Endodermal cell (in vitro differentiated cells): ENCODE results near the gene CCSER1. TPM values are rescaled to one million over a fixed set of nuclear protein-coding genes. Genes with fewer than 3 reads are reported as not detected.

Experiments
- DNase-seq: peaks from one replicate; pipeline ENCODE4 v3.0.0-alpha.2; 2017
- H3K27ac ChIP-seq: 2 replicates; pipeline ENCODE4 v1.5.1; 2013; ENCODE audit warnings: mild to moderate bottlenecking, low read depth, low read length, moderate library complexity
- H3K27me3 ChIP-seq: 2 replicates; pipeline ENCODE4 v1.6.1; 2013; ENCODE audit warnings: mild to moderate bottlenecking, low read length, moderate library complexity; ENCODE audit not compliant: insufficient read depth, control insufficient read depth, poor library complexity, severe bottlenecking
- H3K36me3 ChIP-seq: 2 replicates; pipeline ENCODE4 v1.7.0; 2013; ENCODE audit warnings: mild to moderate bottlenecking, low read length, moderate library complexity; ENCODE audit not compliant: control insufficient read depth, insufficient read depth
- H3K4me1 ChIP-seq: one replicate; pipeline ENCODE4 v1.7.0; 2013; ENCODE audit warnings: low read length; ENCODE audit not compliant: control insufficient read depth, insufficient read depth
- H3K4me3 ChIP-seq: 2 replicates; pipeline ENCODE4 v1.5.1; 2013; ENCODE audit warnings: mild to moderate bottlenecking, low read length, moderate library complexity
- H3K9ac ChIP-seq: 2 replicates; pipeline ENCODE4 v1.6.1; 2013; ENCODE audit warnings: mild to moderate bottlenecking, low read length, moderate library complexity; ENCODE audit not compliant: poor library complexity, severe bottlenecking; ENCODE audit errors: extremely low read depth
- H3K9me3 ChIP-seq: 2 replicates; pipeline ENCODE4 v1.6.1; 2013; ENCODE audit warnings: mild to moderate bottlenecking, low read length, moderate library complexity; ENCODE audit not compliant: control insufficient read depth
- H3K27ac Mint-ChIP-seq: 2 replicates; pipeline ENCODE4 v1.8.0; 2020; ENCODE audit warnings: mixed read lengths
- H3K27me3 Mint-ChIP-seq: 2 replicates; pipeline ENCODE4 v1.8.0; 2021; ENCODE audit warnings: mild to moderate bottlenecking, mixed read lengths; ENCODE audit not compliant: insufficient read depth
- H3K36me3 Mint-ChIP-seq: 2 replicates; pipeline ENCODE4 v1.8.0; 2020; ENCODE audit warnings: low read depth, mixed read lengths
- H3K4me1 Mint-ChIP-seq: 2 replicates; pipeline ENCODE4 v1.8.0; 2020; ENCODE audit warnings: mixed read lengths
- H3K4me3 Mint-ChIP-seq: 2 replicates; pipeline ENCODE4 v1.8.0; 2020; ENCODE audit warnings: mild to moderate bottlenecking, moderate library complexity, mixed read lengths
- H3K9me3 Mint-ChIP-seq: 2 replicates; pipeline ENCODE4 v1.8.0; 2020; ENCODE audit warnings: mild to moderate bottlenecking, mixed read lengths
- CTCF ChIP-seq: fragments of 200-600 bp; sonication (generic); conservative IDR thresholded peaks from 2 replicates; pipeline ENCODE4 v1.5.0; 2021; ENCODE audit warnings: antibody characterized with exemption, mild to moderate bottlenecking
- WGBS, 2 experiments: methylation state at CpG; one replicate each; pipeline versions ENCODE4 v1.1.5 to v1.1.7; 2013; ENCODE audit warnings: missing lambda C conversion rate in 2 of 2, mixed read lengths in 1 of 2; ENCODE audit not compliant: insufficient coverage in 1 of 2, insufficient read length in 1 of 2; 5-methylcytosine and 5-hydroxymethylcytosine counted together
- total RNA-seq, 2 donors: library from RNA; stranded (reverse); fragmentation: NEBNext Ultra II Directional in 1 of 2; extraction: Animal tissue kit (Norgen Biotek cat#: 25700) in 1 of 2; gene quantifications; 2 replicates in 1 of 2; 3 replicates in 1 of 2; pipeline ENCODE4 v1.2.1, GENCODE V29; 2021

CCSER1 gene
- total RNA-seq, 2 donors from 2014 or later = 1.1 to 2.2 TPM

GRCh38 chr4:90240333-90240732 is 113.1 kb downstream of the CCSER1 start:
- peaks cover 8% of the 10 kb centered on the region for H3K4me1 ChIP-seq
- peaks cover 18% of the 10 kb centered on the region for H3K4me1 Mint-ChIP-seq
- no peak overlapping the region for H3K27ac ChIP-seq
- no peak for DNase-seq
- no peaks in the 10 kb centered on the region for H3K27me3 Mint-ChIP-seq
- no peaks in the 10 kb centered on the region for H3K36me3 Mint-ChIP-seq
- H3K4me3 Mint-ChIP-seq = no peak overlapping the region
- H3K9ac ChIP-seq = no peak overlapping the region
- 75 to 77% methylated on average over 1 of the region's 1 CpG for WGBS, 2 experiments
- no peak overlapping the region for H3K27ac Mint-ChIP-seq
- no peak overlapping the region for H3K4me3 ChIP-seq
- no peaks in the 10 kb centered on the region for H3K36me3 ChIP-seq
- H3K9me3 Mint-ChIP-seq = no peaks in the 10 kb centered on the region
- H3K27me3 ChIP-seq = no peaks in the 10 kb centered on the region
- peak; percentile 64 for TF ChIP-seq CTCF
- no peaks in the 10 kb centered on the region for H3K9me3 ChIP-seq

DNA sequence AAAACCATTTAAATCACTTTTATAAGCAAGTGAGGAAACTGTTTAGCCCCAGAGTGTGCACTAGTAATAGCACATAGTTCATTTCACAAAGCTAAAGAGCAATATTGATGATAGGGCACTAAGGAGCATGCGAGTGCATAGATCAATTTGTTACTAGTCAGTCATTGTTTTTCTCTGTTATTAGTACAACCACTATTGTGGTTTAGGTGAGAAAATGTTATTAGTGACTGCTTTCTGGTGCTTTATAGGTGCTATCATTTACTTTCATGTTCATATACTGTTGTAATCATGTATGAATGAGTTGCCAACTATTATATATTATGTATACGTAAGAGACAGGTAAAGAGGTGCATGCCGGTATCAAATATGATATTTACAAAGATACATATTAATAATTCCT is 113.8 kb downstream of the CCSER1 start:
- no peaks in the 10 kb centered on the region for H3K36me3 Mint-ChIP-seq
- H3K9ac ChIP-seq = no peak overlapping the region
- H3K9me3 Mint-ChIP-seq = no peaks in the 10 kb centered on the region
- H3K9me3 ChIP-seq = no peaks in the 10 kb centered on the region
- peaks cover 18% of the 10 kb centered on the region for H3K4me1 Mint-ChIP-seq
- no peak for TF ChIP-seq CTCF
- no peaks in the 10 kb centered on the region for H3K36me3 ChIP-seq
- H3K4me3 ChIP-seq = no peak overlapping the region
- no peak for DNase-seq
- no peak overlapping the region for H3K27ac ChIP-seq
- H3K27me3 ChIP-seq = no peaks in the 10 kb centered on the region
- H3K4me3 Mint-ChIP-seq = no peak overlapping the region
- 86 to 100% methylated on average over 1 of the region's 3 CpGs for WGBS, 2 experiments
- H3K27me3 Mint-ChIP-seq = no peaks in the 10 kb centered on the region
- H3K4me1 ChIP-seq = peaks cover 8% of the 10 kb centered on the region
- H3K27ac Mint-ChIP-seq = no peak overlapping the region

DNA sequence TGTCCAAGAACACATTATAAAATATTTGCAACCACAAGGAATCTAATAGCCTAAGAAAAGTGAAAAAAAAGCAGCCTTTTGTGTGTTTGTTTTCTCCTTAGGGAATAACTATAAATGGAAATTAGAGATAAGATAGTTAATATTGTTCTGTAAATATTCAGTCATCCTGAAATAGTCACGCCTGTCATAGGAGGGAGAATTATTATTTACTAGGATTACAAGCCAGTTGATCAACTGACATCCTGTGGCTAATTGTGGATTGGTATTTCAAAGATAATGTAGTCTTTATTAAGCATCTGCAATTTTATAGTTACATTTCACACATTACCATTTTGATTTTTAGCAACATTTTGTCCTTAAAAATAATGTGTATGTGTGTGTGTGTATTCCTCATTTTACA is 118.6 kb downstream of the CCSER1 start:
- no peaks in the 10 kb centered on the region for H3K4me1 ChIP-seq
- no peaks in the 10 kb centered on the region for H3K9me3 Mint-ChIP-seq
- no peak overlapping the region for H3K4me3 ChIP-seq
- no peak overlapping the region for H3K27ac ChIP-seq
- no peak overlapping the region for H3K27ac Mint-ChIP-seq
- H3K27me3 ChIP-seq = no peaks in the 10 kb centered on the region
- DNase-seq = no peak
- H3K4me3 Mint-ChIP-seq = no peak overlapping the region
- no peak for TF ChIP-seq CTCF
- WGBS, 2 experiments = 96% methylated on average over 1 of the region's 1 CpG; no CpG with 5 or more reads in 1 of the 2 experiments
- H3K27me3 Mint-ChIP-seq = no peaks in the 10 kb centered on the region
- no peak overlapping the region for H3K9ac ChIP-seq
- no peaks in the 10 kb centered on the region for H3K36me3 ChIP-seq
- no peaks in the 10 kb centered on the region for H3K4me1 Mint-ChIP-seq
- H3K9me3 ChIP-seq = no peaks in the 10 kb centered on the region
- no peaks in the 10 kb centered on the region for H3K36me3 Mint-ChIP-seq
